Psoas muscle (tissue), 8 donors: ENCODE data around the gene PIK3R6. TPM values are rescaled to one million over a fixed set of nuclear protein-coding genes. Genes with fewer than 3 reads are reported as not detected.
"Not testable (repeated sequence)": the region's sequence is repeated elsewhere in the genome, so short reads cannot be mapped to it uniquely, and the experiment has no call there.

Experiments
- ATAC-seq, 4 donors: fragments of 200-7000 bp; cut with Tn5 transposase; one replicate each; pipeline ENCODE4 v1.9.1; 2020; ENCODE audit warnings: moderate library complexity in 3 of 4, mild to moderate bottlenecking in 2 of 4
- DNase-seq, 2 donors: peaks; one replicate each; pipeline ENCODE4 v3.0.0-alpha.2; 2020
- H3K27ac ChIP-seq: fragments of 200-600 bp; one replicate; pipeline ENCODE4 v1.8.0; 2022
- H3K27me3 ChIP-seq, 3 donors: fragments of 200-600 bp in 1 of 3; one replicate each; pipeline versions ENCODE4 v1.6.1 to v1.8.0; 2013 to 2022; ENCODE audit warnings: low read length in 2 of 3, mild to moderate bottlenecking in 2 of 3, moderate library complexity in 1 of 3; ENCODE audit not compliant: insufficient read depth in 3 of 3
- H3K36me3 ChIP-seq, 2 donors: fragments of 200-600 bp in 1 of 2; one replicate each; pipeline versions ENCODE4 v1.6.1 to v1.8.0; 2013 to 2022; ENCODE audit warnings: low read depth in 1 of 2, mild to moderate bottlenecking in 1 of 2, moderate library complexity in 1 of 2; ENCODE audit not compliant: insufficient read depth in 1 of 2
- H3K4me1 ChIP-seq: fragments of 200-600 bp; one replicate; pipeline ENCODE4 v1.8.0; 2022
- H3K4me3 ChIP-seq: fragments of 200-600 bp; one replicate; pipeline ENCODE4 v1.8.0; 2022; ENCODE audit warnings: mild to moderate bottlenecking
- H3K9me3 ChIP-seq: fragments of 200-600 bp; one replicate; pipeline ENCODE4 v1.8.0; 2022
- CTCF ChIP-seq: fragments of 200-600 bp; IDR thresholded peaks from one replicate; pipeline ENCODE4 v1.8.0; 2022; ENCODE audit warnings: antibody characterized with exemption
- WGBS, 3 donors: extraction: QIAGEN DNeasy Blood & Tissue Kit; methylation state at CpG; one replicate each; pipeline versions ENCODE4 v1.1.6 to v1.1.7; 2013; 5-methylcytosine and 5-hydroxymethylcytosine counted together
- intact Hi-C, 2 donors: fragments of 100-400 bp; cut with DNase I; formaldehyde crosslinking; loops; one replicate each; pipeline versions ENCODE4 v1.11.0 to v1.14.2; 2022
- polyA plus RNA-seq, 3 donors: library from polyadenylated mRNA; stranded (reverse); fragments of 200-250 nt; gene quantifications; one replicate each; pipeline ENCODE4 v1.2.3, GENCODE V29; 2013
- total RNA-seq, 4 donors: library from RNA; stranded (reverse); fragmentation: NEBNext Ultra II Directional in 2 of 4; extraction: Animal tissue kit (Norgen Biotek cat#: 25700) in 2 of 4; gene quantifications; one replicate each; pipeline versions ENCODE4 v1.2.1 to v1.2.4, GENCODE V29; 2021 to 2023
- donor health status: healthy with polysubstance abuse.
- donor health status: DM: no; HTN: no; CAD: no; lungs with moderate emphysema.
- donor health status: Bipolar disorder and iron deficiency.
- donor health status: healthy.
- donor health status: DM: yes; HTN: yes; CAD: no.
- donor health status: DM: no; HTN: no; CAD: no.
- donor health status: DM: no; HTN: no; CAD: no.
- donor health status: DM: yes; HTN: yes; CAD: no.

The PIK3R6 gene
- total and polyA plus RNA-seq, 7 donors: 0.08 to 0.58 (median 0.32) TPM

GRCh38 chr17:8859804-8860430, 7.6 kb downstream of the PIK3R6 start:
- Histone ChIP-seq H3K4me1 (no peaks in the 10 kb centered on the region), H3K27ac (no peak overlapping the region), H3K4me3 (no peak overlapping the region), H3K27me3 (no peaks in the 10 kb centered on the region), H3K9me3 (no peaks in the 10 kb centered on the region), H3K36me3 (no peaks in the 10 kb centered on the region)
- WGBS, 3 donors: 84 to 85% (median 85%) methylated on average over 14 of the region's 14 CpGs
- intact Hi-C loops: no loop called here
- no peak for ATAC-seq
- no peak for DNase-seq
- TF ChIP-seq CTCF: no peak

GRCh38 chr17:8859027-8859803, 8.3 kb downstream of the PIK3R6 start:
- Histone ChIP-seq H3K9me3 (no peaks in the 10 kb centered on the region), H3K36me3 (no peaks in the 10 kb centered on the region), H3K4me1 (no peaks in the 10 kb centered on the region), H3K27me3 (no peaks in the 10 kb centered on the region), H3K27ac (no peak overlapping the region), H3K4me3 (no peak overlapping the region)
- WGBS, 3 donors: 83 to 86% (median 85%) methylated on average over 11 of the region's 11 CpGs
- no peak for ATAC-seq
- no peak for DNase-seq
- no peak for TF ChIP-seq CTCF
- intact Hi-C loops: no loop called here

- H3K36me3 ChIP-seq: no peaks in the 10 kb centered on the region
- no peak overlapping the region for H3K4me3 ChIP-seq
- peak overlapping the region; percentile 8 for H3K27ac ChIP-seq
- 29 to 34% (median 31%) methylated on average over 5 of the region's 5 CpGs for WGBS, 3 donors
- intact Hi-C loops: no loop called here
- ATAC-seq (no peak), DNase-seq (no peak)
- no peak for TF ChIP-seq CTCF
- H3K4me1 ChIP-seq: no peaks in the 10 kb centered on the region
- H3K27me3 ChIP-seq: no peaks in the 10 kb centered on the region
- no peaks in the 10 kb centered on the region for H3K9me3 ChIP-seq
These were observed 9.6 kb downstream of the PIK3R6 start for GRCh38 chr17:8857919-8858318.

GRCh38 chr17:8856869-8857575, 10.5 kb downstream of the PIK3R6 start:
- Histone ChIP-seq H3K4me3 (no peak overlapping the region), H3K9me3 (no peaks in the 10 kb centered on the region), H3K4me1 (no peaks in the 10 kb centered on the region), H3K36me3 (no peaks in the 10 kb centered on the region), H3K27me3 (no peaks in the 10 kb centered on the region), H3K27ac (no peak overlapping the region)
- WGBS, 3 donors: 38 to 44% (median 43%) methylated on average over 14 of the region's 14 CpGs
- no peak for DNase-seq
- no peak for ATAC-seq
- intact Hi-C loops: no loop called here
- no peak for TF ChIP-seq CTCF

- ATAC-seq, H3K36me3 ChIP-seq, intact Hi-C loops, DNase-seq, H3K4me1 ChIP-seq, H3K27me3 ChIP-seq, H3K4me3 ChIP-seq, H3K9me3 ChIP-seq, H3K27ac ChIP-seq: not testable (repeated sequence)
- WGBS, 3 donors: 71 to 75% (median 74%) methylated on average over 6 of the region's 6 CpGs
These were observed 11.3 kb downstream of the PIK3R6 start for GRCh38 chr17:8856205-8856603.
